ENCODE data around the gene LIFR.

- TF ChIP-seq CTCF (IDR thresholded peaks at IDR 0.05 in 8 of 11, conservative IDR thresholded peaks at IDR 0.05 in 3 of 11) (no peak), POLR2AphosphoS5 (IDR thresholded peaks at IDR 0.05) (peak; percentile 5 to 72 (median 62))
These were observed 110.9 kb downstream of the LIFR start for GRCh38 chr5:38445374-38446028.
